ENCODE results near the gene C1orf94. TPM values are rescaled to one million over a fixed set of nuclear protein-coding genes. Genes with fewer than 3 reads are reported as not detected.

The C1orf94 gene, protein sequence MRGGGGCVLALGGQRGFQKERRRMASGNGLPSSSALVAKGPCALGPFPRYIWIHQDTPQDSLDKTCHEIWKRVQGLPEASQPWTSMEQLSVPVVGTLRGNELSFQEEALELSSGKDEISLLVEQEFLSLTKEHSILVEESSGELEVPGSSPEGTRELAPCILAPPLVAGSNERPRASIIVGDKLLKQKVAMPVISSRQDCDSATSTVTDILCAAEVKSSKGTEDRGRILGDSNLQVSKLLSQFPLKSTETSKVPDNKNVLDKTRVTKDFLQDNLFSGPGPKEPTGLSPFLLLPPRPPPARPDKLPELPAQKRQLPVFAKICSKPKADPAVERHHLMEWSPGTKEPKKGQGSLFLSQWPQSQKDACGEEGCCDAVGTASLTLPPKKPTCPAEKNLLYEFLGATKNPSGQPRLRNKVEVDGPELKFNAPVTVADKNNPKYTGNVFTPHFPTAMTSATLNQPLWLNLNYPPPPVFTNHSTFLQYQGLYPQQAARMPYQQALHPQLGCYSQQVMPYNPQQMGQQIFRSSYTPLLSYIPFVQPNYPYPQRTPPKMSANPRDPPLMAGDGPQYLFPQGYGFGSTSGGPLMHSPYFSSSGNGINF
- not detected in 2 replicates for total RNA-seq

DNA sequence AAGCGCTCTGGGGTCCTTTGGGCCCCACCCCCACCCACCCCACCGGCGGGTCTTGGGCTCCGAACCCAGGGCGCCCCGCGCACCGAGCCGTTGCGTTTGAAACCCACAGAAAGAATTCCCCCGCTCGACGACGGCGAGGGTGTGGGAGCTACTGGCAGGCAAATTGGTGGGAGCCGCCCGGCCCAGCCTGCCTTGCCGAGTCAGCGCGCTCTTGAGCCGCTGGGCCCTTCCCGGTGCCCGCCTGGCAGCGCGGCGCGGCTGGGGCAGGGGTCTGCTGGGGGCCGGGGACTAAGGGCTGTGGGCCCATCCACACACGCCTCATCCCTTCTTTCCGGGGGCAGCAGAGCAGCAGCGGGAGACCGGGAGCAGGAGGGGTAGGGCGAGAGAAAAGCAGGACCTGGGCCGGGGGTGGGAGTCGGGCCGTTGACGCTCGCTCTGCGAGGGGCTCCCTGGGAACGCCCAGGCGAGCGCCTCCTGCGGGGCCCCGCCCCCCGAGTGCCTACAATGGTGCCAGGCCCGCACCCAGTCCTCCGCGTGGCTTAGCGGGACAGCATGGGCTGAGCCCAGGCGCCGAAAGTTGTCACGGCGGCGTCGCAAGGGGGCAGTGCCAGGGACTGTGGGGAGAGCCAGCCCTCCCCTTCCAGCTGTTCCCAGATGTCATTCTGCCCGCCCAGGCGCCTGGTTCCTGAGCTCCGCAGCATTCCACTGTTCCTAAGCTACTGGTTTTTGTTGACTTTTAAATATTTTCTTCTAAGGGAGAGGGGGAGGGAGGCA is at the start of gene C1orf94:
Gene C1orf94 (plus strand): TSS at position 78 of the 774 bp plus-strand sequence. CDS start 883 bp downstream, outside the sequence.

GRCh38 chr1:34164771-34165391 is 11.8 kb upstream of the C1orf94 start, which contains the start of gene CSMD2:
TSS of gene CSMD2 (minus strand) at chr1:34165230. CDS start at chr1:34165097, 133 bp downstream.

Other genes starting within 250 kb of the C1orf94 start
- gene CSMD2, start 11.7 kb upstream of the C1orf94 start, total RNA-seq = under 0.01 and 0.15 TPM in 2 replicates

Measured in epithelial cell of umbilical artery (primary cell).